22Rv1 (cell line): ENCODE measurements around the gene TRPV4.

Experiments used
- ZFX ChIP-seq: fragments of 450-650 bp; IDR thresholded peaks from 2 replicates; pipeline ENCODE4 v1.6.1; 2017; ENCODE audit warnings: antibody characterized with exemption, borderline replicate concordance
- TF ChIP-seq, protein P1 (sequence below): fragments of 450-650 bp; IDR thresholded peaks from 2 replicates; pipeline ENCODE4 v1.5.1; 2017; ENCODE audit warnings: mild to moderate bottlenecking

DNA sequence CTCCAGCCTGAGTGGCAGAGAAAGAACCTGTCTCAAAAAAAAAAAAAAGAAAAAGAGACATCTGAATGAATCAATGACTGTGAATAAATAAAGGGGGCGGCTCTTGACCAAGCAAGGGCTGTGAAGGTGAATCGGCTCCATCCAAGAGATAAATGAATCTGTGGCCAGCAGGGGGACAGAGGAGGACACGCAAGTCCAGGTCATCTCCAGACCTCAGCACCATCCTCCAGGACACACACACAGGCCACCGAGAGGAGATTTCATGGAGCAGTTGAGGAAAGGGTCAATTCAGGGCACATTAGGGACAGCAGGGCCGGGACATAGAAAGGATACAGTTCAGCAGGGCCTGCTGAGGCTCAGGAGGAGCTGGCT, 21.6 kb downstream of the TRPV4 start:
- TF ChIP-seq, protein P1, sequence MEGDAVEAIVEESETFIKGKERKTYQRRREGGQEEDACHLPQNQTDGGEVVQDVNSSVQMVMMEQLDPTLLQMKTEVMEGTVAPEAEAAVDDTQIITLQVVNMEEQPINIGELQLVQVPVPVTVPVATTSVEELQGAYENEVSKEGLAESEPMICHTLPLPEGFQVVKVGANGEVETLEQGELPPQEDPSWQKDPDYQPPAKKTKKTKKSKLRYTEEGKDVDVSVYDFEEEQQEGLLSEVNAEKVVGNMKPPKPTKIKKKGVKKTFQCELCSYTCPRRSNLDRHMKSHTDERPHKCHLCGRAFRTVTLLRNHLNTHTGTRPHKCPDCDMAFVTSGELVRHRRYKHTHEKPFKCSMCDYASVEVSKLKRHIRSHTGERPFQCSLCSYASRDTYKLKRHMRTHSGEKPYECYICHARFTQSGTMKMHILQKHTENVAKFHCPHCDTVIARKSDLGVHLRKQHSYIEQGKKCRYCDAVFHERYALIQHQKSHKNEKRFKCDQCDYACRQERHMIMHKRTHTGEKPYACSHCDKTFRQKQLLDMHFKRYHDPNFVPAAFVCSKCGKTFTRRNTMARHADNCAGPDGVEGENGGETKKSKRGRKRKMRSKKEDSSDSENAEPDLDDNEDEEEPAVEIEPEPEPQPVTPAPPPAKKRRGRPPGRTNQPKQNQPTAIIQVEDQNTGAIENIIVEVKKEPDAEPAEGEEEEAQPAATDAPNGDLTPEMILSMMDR: no peak; the same call in 1 of the 2 replicates
- no peak for TF ChIP-seq ZFX
